Activated T-cell treated with anti-CD3 and anti-CD28 coated beads for 24 hours (primary cell): ENCODE data around the gene GRAMD4.

Experiments used
- DNase-seq: peaks from one replicate; pipeline ENCODE4 v3.0.0-alpha.2; 2020; ENCODE audit warnings: low read depth

Gene GRAMD4

GRCh38 chr22:46725096-46725495 lies 104.9 kb downstream of the GRAMD4 start:
- no peak for DNase-seq

GRCh38 chr22:46726066-46726985 lies 106.1 kb downstream of the GRAMD4 start:
- no peak for DNase-seq

GRCh38 chr22:46726986-46727317 lies 106.8 kb downstream of the GRAMD4 start:
- no peak for DNase-seq

GRCh38 chr22:46727813-46728364 lies 107.7 kb downstream of the GRAMD4 start:
- no peak for DNase-seq

GRCh38 chr22:46728470-46728869 lies 108.3 kb downstream of the GRAMD4 start:
- DNase-seq, result no peak
